HCT116 (cell line): ENCODE data around the gene DLX4. TPM values are rescaled to one million over a fixed set of nuclear protein-coding genes. Genes with fewer than 3 reads are reported as not detected.
A peak's percentile ranks its signal among the peaks of the same experiment; 100 is the strongest.

Source experiments
- ATAC-seq: fragments of 200-7000 bp; cut with Tn5 transposase; 2 replicates; pipeline ENCODE4 v1.9.1; 2020; ENCODE audit warnings: mild to moderate bottlenecking, moderate library complexity
- BruUV-seq: library from RNA; stranded (reverse); fragments of 400-500 nt; replicated peaks from 2 replicates; lab custom pipeline; 2021; lab: Mats Ljungman, UMichigan
- CTCF ChIA-PET: fragments of 300-600 bp; sonication (Branson Sonifier 250); formaldehyde crosslinking; loops from one replicate; lab custom pipeline; 2021; ENCODE audit warnings: antibody characterized with exemption; lab: Charles Lee
- POLR2A ChIA-PET: fragments of 300-600, 350-600 bp; sonication (Branson Sonifier 250); formaldehyde crosslinking; loops from one replicate; lab custom pipeline; 2021; ENCODE audit warnings: antibody characterized with exemption; lab: Charles Lee
- RAD21 ChIA-PET, 2 experiments: fragments of 300-600 bp; sonication (Branson Sonifier 250); formaldehyde crosslinking; loops; one replicate each; lab custom pipeline; 2023; ENCODE audit warnings: low total read pairs in 2 of 2; ENCODE audit not compliant: uncharacterized antibody in 2 of 2, unreplicated experiment in 2 of 2, low non-redundant PET in 1 of 2; lab: Charles Lee
- DNase-seq: peaks from one replicate; pipeline ENCODE4 v3.0.0-alpha.2; 2010; ENCODE audit warnings: low read depth, low spot score
- H2AFZ ChIP-seq: fragments of 200-600 bp; shearing (Covaris generic), sonication (generic); 2 replicates; pipeline ENCODE4 v1.6.1; 2017; ENCODE audit warnings: low read depth, mixed run types, mixed read lengths, antibody characterized with exemption, low read length; ENCODE audit not compliant: poor library complexity, severe bottlenecking
- H3K27ac ChIP-seq: 2 replicates; pipeline ENCODE4 v1.5.1; 2012; ENCODE audit warnings: low read depth, low read length
- H3K27me3 ChIP-seq: fragments of 200-600 bp; sonication (generic); 2 replicates; pipeline ENCODE4 v1.6.1; 2016; ENCODE audit warnings: mixed run types, low read length, mixed read lengths; ENCODE audit not compliant: insufficient read depth
- H3K36me3 ChIP-seq, 2 experiments: fragments of 200-500 bp in 1 of 2; fragments of 200-600 bp in 1 of 2; sonication (Bioruptor generic) in 1 of 2; sonication (generic) in 1 of 2; 2 replicates each; pipeline versions ENCODE4 v1.5.1 to v1.6.1; 2014 to 2016; ENCODE audit warnings: low read length in 2 of 2, inconsistent platforms in 1 of 2, mixed read lengths in 1 of 2, mixed run types in 1 of 2; ENCODE audit not compliant: insufficient read depth in 2 of 2, control insufficient read depth in 1 of 2
- H3K4me1 ChIP-seq, 2 experiments: fragments of 200-600 bp in 1 of 2; sonication (generic) in 1 of 2; 2 replicates each; pipeline versions ENCODE4 v1.5.1 to v1.6.1; 2012 to 2017; ENCODE audit warnings: low read length in 2 of 2, inconsistent platforms in 1 of 2, mild to moderate bottlenecking in 1 of 2, mixed read lengths in 1 of 2, mixed run types in 1 of 2, moderate library complexity in 1 of 2; ENCODE audit not compliant: insufficient read depth in 2 of 2, control insufficient read depth in 1 of 2
- H3K4me2 ChIP-seq: fragments of 200-600 bp; sonication (generic); 2 replicates; pipeline ENCODE4 v1.6.1; 2017; ENCODE audit warnings: mixed run types, low read length, mixed read lengths
- H3K4me3 ChIP-seq, 2 experiments: fragments of 200-600 bp in 1 of 2; sonication (generic) in 1 of 2; replicated peaks in 1 of 2; 2 replicates each; pipeline ENCODE4 v1.5.1; 2011 to 2016; ENCODE audit warnings: low read length in 2 of 2, control low read depth in 1 of 2, low read depth in 1 of 2, mild to moderate bottlenecking in 1 of 2, mixed read lengths in 1 of 2, mixed run types in 1 of 2
- H3K79me2 ChIP-seq: fragments of 200-600 bp; sonication (generic); 2 replicates; pipeline ENCODE4 v1.6.1; 2017; ENCODE audit warnings: mild to moderate bottlenecking, mixed run types, low read length, moderate library complexity, mixed read lengths; ENCODE audit not compliant: insufficient read depth
- H3K9ac ChIP-seq: fragments of 200-600 bp; sonication (generic); 2 replicates; pipeline ENCODE4 v1.6.1; 2016; ENCODE audit warnings: low read length, mixed read lengths
- H3K9me2 ChIP-seq: fragments of 200-600 bp; sonication (generic), shearing (Covaris generic); 2 replicates; pipeline ENCODE4 v1.6.1; 2017; ENCODE audit warnings: mixed run types, mild to moderate bottlenecking, moderate library complexity; ENCODE audit not compliant: insufficient read depth
- H3K9me3 ChIP-seq, 2 experiments: fragments of 200-500 bp in 1 of 2; fragments of 200-600 bp in 1 of 2; sonication (Bioruptor generic) in 1 of 2; sonication (generic) in 1 of 2; 2 replicates each; pipeline ENCODE4 v1.6.1; 2014 to 2017; ENCODE audit warnings: low read length in 2 of 2, mixed read lengths in 2 of 2, inconsistent platforms in 1 of 2, low read depth in 1 of 2, mild to moderate bottlenecking in 1 of 2, mixed run types in 1 of 2, moderate library complexity in 1 of 2; ENCODE audit not compliant: control insufficient read depth in 1 of 2, insufficient read depth in 1 of 2
- H4K20me1 ChIP-seq: fragments of 200-600 bp; sonication (generic), shearing (Covaris generic); 2 replicates; pipeline ENCODE4 v1.6.1; 2017; ENCODE audit warnings: mixed run types, mild to moderate bottlenecking, moderate library complexity; ENCODE audit not compliant: insufficient read depth
- FOSL1 ChIP-seq: IDR thresholded peaks from 2 replicates; pipeline ENCODE4 v1.6.1; 2012; ENCODE audit warnings: low read depth
- JUND ChIP-seq: IDR thresholded peaks from 2 replicates; pipeline ENCODE4 v1.6.1; 2012
- POLR2A ChIP-seq: IDR thresholded peaks from 2 replicates; pipeline ENCODE4 v1.7.0; 2011; ENCODE audit warnings: borderline replicate concordance; ENCODE audit not compliant: insufficient read depth, insufficient read length; ENCODE audit errors: extremely low read depth
- POLR2AphosphoS5 ChIP-seq: IDR thresholded peaks from 2 replicates; pipeline ENCODE4 v1.6.1; 2011; ENCODE audit warnings: mild to moderate bottlenecking, low read depth, low read length, moderate library complexity
- RAD21 ChIP-seq: IDR thresholded peaks from 2 replicates; pipeline ENCODE4 v1.6.1; 2012; ENCODE audit warnings: low read depth, mild to moderate bottlenecking
- SRF ChIP-seq: IDR thresholded peaks from 2 replicates; pipeline ENCODE4 v1.6.1; 2012; ENCODE audit warnings: low read depth
- YY1 ChIP-seq: IDR thresholded peaks from 2 replicates; pipeline ENCODE4 v1.6.1; 2011; ENCODE audit warnings: low read length, low read depth, moderate library complexity, mild to moderate bottlenecking; ENCODE audit not compliant: insufficient replicate concordance; ENCODE audit errors: extremely low read depth
- ZFX ChIP-seq: fragments of 450-650 bp; IDR thresholded peaks from 2 replicates; pipeline ENCODE4 v1.6.1; 2017
- ZNF274 ChIP-seq: fragments of 200-500 bp; sonication (Bioruptor generic); IDR thresholded peaks from 2 replicates; pipeline ENCODE4 v1.6.1; 2014; ENCODE audit warnings: mild to moderate bottlenecking, low read depth, low read length, inconsistent platforms
- intact Hi-C: fragments of 100-400 bp; cut with micrococcal nuclease; formaldehyde crosslinking; loops from 2 replicates; pipeline ENCODE4 v1.10.0; 2022
- total RNA-seq: library from RNA; stranded (reverse); gene quantifications from one replicate; pipeline ENCODE4 v1.2.1, GENCODE V29; 2021; ENCODE audit not compliant: unreplicated experiment
- TF ChIP-seq, protein P1 (sequence below), 3 experiments: fragments of 200-600 bp in 1 of 3; sonication (generic) in 1 of 3; IDR thresholded peaks in 2 of 3; conservative IDR thresholded peaks in 1 of 3; 2 replicates each; pipeline ENCODE4 v1.5.1; 2012 to 2017; ENCODE audit warnings: low read depth in 2 of 3, low read length in 2 of 3, antibody characterized with exemption in 1 of 3, borderline replicate concordance in 1 of 3, control low read depth in 1 of 3, mild to moderate bottlenecking in 1 of 3, mixed read lengths in 1 of 3, mixed run types in 1 of 3, moderate library complexity in 1 of 3; ENCODE audit not compliant: insufficient read depth in 1 of 3

DLX4 gene
- total RNA-seq, 1 experiment from 2014 or later, result 14.0 TPM

DNA sequence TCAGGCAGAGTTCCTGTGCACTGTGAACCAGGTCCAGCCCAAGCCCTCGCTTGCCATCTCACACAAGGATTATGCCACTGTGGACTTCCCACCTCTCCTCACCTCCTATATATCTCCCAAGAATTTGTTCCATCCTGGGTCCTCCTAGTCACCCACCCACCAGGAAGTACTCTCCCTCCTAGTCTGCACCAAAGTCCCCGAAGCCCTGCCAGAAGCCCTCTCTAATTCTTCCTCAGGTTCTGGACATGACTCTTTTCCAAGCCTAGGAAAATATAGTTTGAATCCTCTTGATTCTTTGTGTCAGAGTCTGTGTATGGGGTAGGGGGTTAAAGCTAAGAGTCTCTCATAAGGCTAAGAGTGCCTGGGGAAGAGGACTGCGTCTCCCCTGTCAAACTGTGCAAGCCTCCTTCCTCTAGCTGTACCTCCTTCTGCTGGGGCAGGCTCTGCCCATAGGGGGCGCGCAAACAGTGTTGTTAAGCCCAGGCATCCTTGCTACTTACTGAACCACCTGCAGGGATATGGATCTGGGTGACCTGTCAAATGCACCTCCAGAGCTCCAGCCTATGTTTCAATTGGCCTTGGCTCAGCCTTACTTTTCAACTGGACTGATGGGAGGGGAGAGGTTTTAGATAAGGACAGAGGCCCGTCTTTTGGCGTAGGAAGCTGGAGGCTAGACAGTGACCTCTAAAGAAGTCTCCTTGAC is 16.6 kb upstream of the DLX4 start:
- ATAC-seq, result peak; percentile 97
- Histone ChIP-seq H3K27me3 (no peaks in the 10 kb centered on the region; the same call in 1 of the 2 replicates), H4K20me1 (no peaks in the 10 kb centered on the region), H3K9me3 (no peaks in the 10 kb centered on the region), H2AFZ (no peak overlapping the region), H3K27ac (no peak overlapping the region), H3K4me2 (no peak overlapping the region), H3K9me2 (no peaks in the 10 kb centered on the region)
- no TSS peak for BruUV-seq
- TF ChIP-seq ZNF274 (no peak), POLR2AphosphoS5 (no peak), RAD21 (peak; percentile 96), YY1 (peak; percentile 63), JUND (no peak), SRF (no peak), POLR2A (no peak), ZFX (no peak), FOSL1 (no peak)
- TF ChIP-seq, protein P1, sequence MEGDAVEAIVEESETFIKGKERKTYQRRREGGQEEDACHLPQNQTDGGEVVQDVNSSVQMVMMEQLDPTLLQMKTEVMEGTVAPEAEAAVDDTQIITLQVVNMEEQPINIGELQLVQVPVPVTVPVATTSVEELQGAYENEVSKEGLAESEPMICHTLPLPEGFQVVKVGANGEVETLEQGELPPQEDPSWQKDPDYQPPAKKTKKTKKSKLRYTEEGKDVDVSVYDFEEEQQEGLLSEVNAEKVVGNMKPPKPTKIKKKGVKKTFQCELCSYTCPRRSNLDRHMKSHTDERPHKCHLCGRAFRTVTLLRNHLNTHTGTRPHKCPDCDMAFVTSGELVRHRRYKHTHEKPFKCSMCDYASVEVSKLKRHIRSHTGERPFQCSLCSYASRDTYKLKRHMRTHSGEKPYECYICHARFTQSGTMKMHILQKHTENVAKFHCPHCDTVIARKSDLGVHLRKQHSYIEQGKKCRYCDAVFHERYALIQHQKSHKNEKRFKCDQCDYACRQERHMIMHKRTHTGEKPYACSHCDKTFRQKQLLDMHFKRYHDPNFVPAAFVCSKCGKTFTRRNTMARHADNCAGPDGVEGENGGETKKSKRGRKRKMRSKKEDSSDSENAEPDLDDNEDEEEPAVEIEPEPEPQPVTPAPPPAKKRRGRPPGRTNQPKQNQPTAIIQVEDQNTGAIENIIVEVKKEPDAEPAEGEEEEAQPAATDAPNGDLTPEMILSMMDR (IDR thresholded peaks at IDR 0.05 in 2 of 3, conservative IDR thresholded peaks at IDR 0.05 in 1 of 3; ENCODE audit: borderline replicate concordance in 1 of 3, insufficient read depth in 1 of 3, low read depth in 2 of 3, low read length in 2 of 3), result peak; percentile 92 to 100 (median 100)
- TF ChIP-seq, all 23 proteins: peak for 3
- intact Hi-C loops, result loop anchor here (1.0 kb wide), 1 partner anchor 44 kb away; no protein-coding TSS in a partner anchor
- ChIA-PET RAD21 (interaction anchor here (1.1 to 2.1 kb wide), 3 partner anchors 45 to 53 kb away, joined by 4 to 27 read pairs (median 24); no protein-coding TSS in a partner anchor), POLR2A (interaction anchor here (0.9 to 1.2 kb wide), 2 partner anchors 44 to 46 kb away, joined by 3 to 5 read pairs; no protein-coding TSS in a partner anchor), CTCF (interaction anchor here (0.8 to 3.9 kb wide), 27 partner anchors 10 to 395 kb away, joined by 3 to 53 read pairs (median 6); partner anchors contain the start of genes DLX3 and DLX4)
- Histone ChIP-seq H3K9ac (no peak overlapping the region), H3K4me1 (peaks cover 20 to 29% of the 10 kb centered on the region in 2 experiments), H3K36me3 (no peaks in the 10 kb centered on the region), H3K4me3 (no peak overlapping the region), H3K79me2 (no peaks in the 10 kb centered on the region)
- DNase-seq, result peak; percentile 76
